ENCODE results near the gene CTBP2.

The CTBP2 gene

GRCh38 chr10:125159932-125160855 is at the start of gene CTBP2:
CTBP2 (minus strand) TSS chr10:125160563.
- peak within 1 kb of the TSS; percentile 65 to 98 (median 94) for H3K27ac ChIP-seq
- peak within 1 kb of the TSS; percentile 73 to 90 (median 76) for H3K4me3 ChIP-seq

- Histone ChIP-seq H3K4me3 (no peak overlapping the region), H3K27ac (peak overlapping the region in 10 of 21 experiments; percentile 3 to 75 (median 36))
These were observed 49.4 kb upstream of the CTBP2 start for GRCh38 chr10:125209591-125210355.

- H3K4me3 ChIP-seq: no peak overlapping the region
- peak overlapping the region in 10 of 21 experiments; percentile 3 to 75 (median 35) for H3K27ac ChIP-seq
These were observed 48.6 kb upstream of the CTBP2 start for GRCh38 chr10:125208854-125209565.

DNA sequence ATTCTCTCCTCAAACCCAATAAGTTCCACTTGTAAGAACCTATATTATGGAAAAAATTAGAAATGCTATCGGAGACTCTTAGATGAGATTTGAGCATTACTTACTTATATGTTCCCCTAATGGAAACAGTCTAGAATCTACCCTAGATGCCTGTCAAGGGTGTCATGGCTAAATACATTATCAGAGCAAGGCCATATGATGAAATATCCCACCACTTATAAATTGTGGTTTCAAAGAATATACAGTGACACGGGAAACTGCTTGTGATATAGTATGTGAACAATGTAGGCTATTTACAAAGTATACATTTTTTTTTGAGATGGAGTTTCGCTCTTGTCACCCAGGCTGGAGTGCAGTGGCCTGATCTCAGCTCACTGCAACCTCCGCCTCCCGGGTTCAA is 46.3 kb upstream of the CTBP2 start:
- H3K4me3 ChIP-seq: no peak overlapping the region
- H3K27ac ChIP-seq: no peak overlapping the region

DNA sequence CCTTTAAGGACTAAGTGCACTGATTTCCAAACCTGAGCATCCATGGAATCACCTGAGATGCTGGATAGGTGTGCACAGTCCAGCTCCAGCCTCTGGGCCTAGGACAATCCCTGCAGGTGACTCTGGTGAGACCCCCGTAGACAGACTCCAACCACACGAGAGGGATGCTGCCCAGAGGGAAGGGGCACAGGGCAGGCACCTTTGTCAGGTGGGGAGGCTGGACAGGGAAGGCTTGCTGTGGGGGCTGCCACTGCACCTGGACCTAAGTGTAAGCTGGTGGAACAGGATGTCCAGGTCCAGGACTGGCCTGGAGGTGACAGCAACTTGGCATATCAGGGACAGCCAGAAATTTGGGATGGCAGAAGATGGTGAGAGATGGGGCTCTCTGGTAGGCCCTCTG is 45.1 kb upstream of the CTBP2 start:
- no peak overlapping the region for H3K4me3 ChIP-seq
- H3K27ac ChIP-seq: no peak overlapping the region

GRCh38 chr10:125204400-125204799 is 44.0 kb upstream of the CTBP2 start:
- Histone ChIP-seq H3K27ac (no peak overlapping the region), H3K4me3 (no peak overlapping the region)

- H3K27ac ChIP-seq: no peak overlapping the region
- H3K4me3 ChIP-seq: no peak overlapping the region
These were observed 42.9 kb upstream of the CTBP2 start for GRCh38 chr10:125203186-125203800.

- H3K4me3 ChIP-seq: no peak overlapping the region
- no peak overlapping the region for H3K27ac ChIP-seq
These were observed 41.6 kb upstream of the CTBP2 start for GRCh38 chr10:125201791-125202622.

- no peak overlapping the region for H3K4me3 ChIP-seq
- no peak overlapping the region for H3K27ac ChIP-seq
These were observed 40.8 kb upstream of the CTBP2 start for GRCh38 chr10:125201108-125201524.

DNA sequence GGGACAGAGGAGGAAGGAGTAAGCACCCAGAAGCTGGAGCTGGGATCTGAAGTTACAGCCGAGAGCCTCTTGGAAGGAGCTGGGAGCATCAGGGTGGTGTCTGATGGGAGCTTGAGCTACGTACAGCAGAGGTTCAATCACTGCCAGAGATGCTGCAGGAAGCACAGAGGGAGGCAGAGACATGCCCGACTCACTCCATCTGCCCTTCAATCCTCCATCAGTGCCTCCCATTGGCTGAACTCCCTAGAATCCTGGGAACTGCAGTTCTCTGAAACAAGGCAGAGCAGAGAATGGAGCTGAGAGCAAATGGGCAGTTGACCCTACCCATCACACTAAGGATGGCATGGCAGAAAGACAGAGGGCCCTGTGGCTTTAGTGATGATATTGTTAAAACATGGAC is 40.0 kb upstream of the CTBP2 start:
- Histone ChIP-seq H3K27ac (no peak overlapping the region), H3K4me3 (no peak overlapping the region)

DNA sequence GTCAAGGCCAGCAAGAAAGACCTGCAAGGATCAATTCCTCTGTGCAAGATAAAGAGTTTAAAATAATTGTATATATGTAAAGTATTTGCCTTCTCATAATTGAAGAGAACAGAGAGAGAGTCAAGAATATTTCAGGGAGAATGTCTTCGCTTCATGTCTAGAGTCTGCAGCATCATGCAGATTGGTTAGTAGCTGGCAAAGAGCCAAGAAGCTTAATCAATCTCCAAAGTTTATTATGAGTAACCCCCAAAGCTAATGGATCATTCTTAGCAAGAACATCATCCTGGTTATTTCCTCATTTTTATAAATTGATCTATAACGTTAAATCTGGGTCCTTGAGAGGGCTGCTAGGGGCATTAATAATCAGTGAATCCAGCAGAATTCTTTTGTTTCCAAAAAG is 38.9 kb upstream of the CTBP2 start:
- no peak overlapping the region for H3K27ac ChIP-seq

GRCh38 chr10:125194814-125195213 is 34.5 kb upstream of the CTBP2 start:
- Histone ChIP-seq H3K4me3 (no peak overlapping the region), H3K27ac (no peak overlapping the region)

More for the DNA sequence above, 38.9 kb upstream of the CTBP2 start:
- no peak overlapping the region for H3K4me3 ChIP-seq

DNA sequence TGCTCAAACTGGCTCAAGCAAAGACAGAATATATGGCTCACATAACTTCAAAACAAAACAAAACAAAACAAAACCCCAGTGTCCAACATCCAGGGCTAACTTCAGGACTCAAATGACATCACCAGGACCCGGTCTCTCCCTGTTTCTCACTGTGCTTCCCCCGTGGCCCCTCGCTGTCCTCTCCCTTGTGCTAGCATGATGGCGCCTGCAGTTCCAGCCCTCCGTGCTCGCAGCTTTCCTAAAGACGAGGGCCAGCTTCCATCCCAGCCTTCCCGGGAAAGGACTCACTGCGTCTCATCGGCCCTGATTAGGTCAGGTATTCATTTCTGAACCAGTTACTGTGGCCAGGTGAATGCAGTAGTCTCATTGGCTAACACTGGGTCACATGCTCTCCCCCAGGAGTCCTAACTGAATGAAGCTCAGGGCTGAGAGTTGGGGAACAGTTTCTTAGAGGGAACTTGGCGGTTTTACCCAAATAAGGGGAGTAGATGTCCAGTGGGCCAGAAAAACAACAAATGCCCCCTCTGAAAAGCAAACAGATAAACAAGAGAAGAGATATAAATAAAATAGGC is 33.0 kb upstream of the CTBP2 start:
- Histone ChIP-seq H3K27ac (no peak overlapping the region), H3K4me3 (no peak overlapping the region)

GRCh38 chr10:125192620-125193019 is 32.3 kb upstream of the CTBP2 start:
- no peak overlapping the region for H3K27ac ChIP-seq

DNA sequence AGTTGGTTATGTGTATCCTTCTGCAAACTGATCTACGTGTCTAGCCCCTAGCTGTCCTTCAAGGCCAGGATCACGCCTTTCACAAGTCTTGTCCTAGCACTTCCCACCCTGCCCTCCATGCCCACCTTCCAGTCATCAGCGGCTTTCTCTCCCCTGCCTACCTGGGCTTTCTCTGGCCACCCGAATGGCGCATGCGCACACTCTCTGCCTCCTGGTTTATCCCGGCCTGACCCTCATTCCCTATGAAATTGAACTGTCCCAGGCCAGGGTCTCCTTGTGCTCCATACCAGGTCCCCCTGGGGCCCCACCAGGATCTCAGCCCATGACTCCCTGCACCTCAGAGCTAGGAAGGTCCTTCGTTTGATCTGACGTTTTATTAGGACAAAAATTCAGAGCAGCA is 31.6 kb upstream of the CTBP2 start:
- no peak overlapping the region for H3K27ac ChIP-seq
- H3K4me3 ChIP-seq: no peak overlapping the region

More at GRCh38 chr10:125192620-125193019, 32.3 kb upstream of the CTBP2 start:
- H3K4me3 ChIP-seq: no peak overlapping the region

GRCh38 chr10:125190946-125191345 is 30.6 kb upstream of the CTBP2 start:
- Histone ChIP-seq H3K27ac (no peak overlapping the region), H3K4me3 (no peak overlapping the region)

DNA sequence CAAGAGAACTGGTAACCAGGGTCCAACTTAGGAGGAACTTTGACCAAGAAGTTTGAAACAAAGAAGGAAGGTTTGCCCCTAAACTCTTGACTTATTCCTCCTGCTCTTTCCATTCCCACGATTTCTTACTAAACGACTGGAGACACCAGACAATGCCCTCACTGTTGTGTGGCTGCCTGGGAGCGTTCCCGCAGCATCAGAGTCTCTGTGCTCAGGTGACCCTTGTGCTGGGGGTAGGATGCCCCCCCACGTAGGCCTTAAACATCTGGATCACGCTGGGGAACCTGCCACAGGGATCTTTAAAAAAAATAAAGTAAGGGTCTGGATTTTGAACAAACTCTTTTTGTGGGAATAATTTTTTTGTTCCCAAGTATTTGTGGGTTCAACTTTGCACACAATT is 30.1 kb upstream of the CTBP2 start:
- no peak overlapping the region for H3K27ac ChIP-seq
- H3K4me3 ChIP-seq: no peak overlapping the region

DNA sequence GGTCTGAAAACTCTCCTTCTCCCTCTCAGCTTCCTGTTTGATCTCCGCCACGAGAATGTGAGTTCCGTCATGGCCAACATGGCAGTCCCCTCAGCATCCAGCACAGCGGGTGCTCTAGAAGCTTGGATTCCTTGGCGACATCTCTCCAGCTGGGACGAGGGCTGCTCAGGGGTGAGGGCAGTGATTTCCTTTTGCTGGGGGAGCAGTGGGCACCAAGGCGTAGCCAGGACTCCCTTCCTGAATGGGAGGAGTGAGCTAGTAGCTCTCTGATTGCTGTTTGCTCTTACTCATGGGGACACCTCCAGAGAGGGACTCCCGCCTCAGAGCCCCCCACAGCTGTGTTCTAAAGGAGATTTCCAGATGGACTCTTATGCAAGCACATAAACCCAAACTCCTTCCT is 28.8 kb upstream of the CTBP2 start:
- no peak overlapping the region for H3K27ac ChIP-seq

More for the DNA sequence above, 28.8 kb upstream of the CTBP2 start:
- no peak overlapping the region for H3K4me3 ChIP-seq
